NCI-H2196 treated with DMSO at 0.1 percent for 48 hours (cell line): ENCODE results near the gene KRTAP5-4.
"Not testable (repeated sequence)": the region's sequence is repeated elsewhere in the genome, so short reads cannot be mapped to it uniquely, and the experiment has no call there.

Experiments used
- DNase-seq: peaks from one replicate; lab custom pipeline; 2025; ENCODE audit not compliant: unreplicated experiment; lab: John Stamatoyannopoulos, UW

The KRTAP5-4 gene

GRCh38 chr11:1637628-1638027 lies 15.7 kb upstream of the KRTAP5-4 start:
- DNase-seq = no peak

GRCh38 chr11:1636291-1636950 lies 14.5 kb upstream of the KRTAP5-4 start:
- DNase-seq = no peak

GRCh38 chr11:1633864-1634263 lies 11.9 kb upstream of the KRTAP5-4 start:
- DNase-seq = no peak

- no peak for DNase-seq
Measured at GRCh38 chr11:1632053-1632714, 10.2 kb upstream of the KRTAP5-4 start.

GRCh38 chr11:1631066-1631568 lies 9.2 kb upstream of the KRTAP5-4 start:
- DNase-seq = no peak

GRCh38 chr11:1630271-1630670 lies 8.3 kb upstream of the KRTAP5-4 start:
- no peak for DNase-seq

- no peak for DNase-seq
Measured at GRCh38 chr11:1629326-1630185, 7.6 kb upstream of the KRTAP5-4 start, which contains the start of gene KRTAP5-5. Gene KRTAP5-5 (plus strand): TSS chr11:1629775. CDS start chr11:1629841, 66 bp downstream.

- no peak for DNase-seq
Measured at GRCh38 chr11:1628506-1629325, 6.8 kb upstream of the KRTAP5-4 start.

- DNase-seq = no peak
Measured at GRCh38 chr11:1625541-1625940, 3.6 kb upstream of the KRTAP5-4 start.

GRCh38 chr11:1624621-1625020 lies 2.7 kb upstream of the KRTAP5-4 start:
- DNase-seq = no peak

GRCh38 chr11:1623716-1624115 lies 1.8 kb upstream of the KRTAP5-4 start:
- no peak for DNase-seq

- DNase-seq = no peak
Measured at GRCh38 chr11:1619449-1619848, 2.5 kb downstream of the KRTAP5-4 start.

- DNase-seq = no peak
Measured at GRCh38 chr11:1618231-1618630, 3.7 kb downstream of the KRTAP5-4 start.

- no peak for DNase-seq
Measured at GRCh38 chr11:1608363-1608762, 13.6 kb downstream of the KRTAP5-4 start, which contains the start of gene KRTAP5-3. Gene KRTAP5-3 (minus strand): TSS chr11:1608463. CDS start chr11:1608385, 78 bp downstream.

- not testable (repeated sequence) for DNase-seq
Measured at GRCh38 chr11:1607901-1608300, 14.0 kb downstream of the KRTAP5-4 start.

- not testable (repeated sequence) for DNase-seq
Measured at GRCh38 chr11:1607156-1607845, 14.6 kb downstream of the KRTAP5-4 start.

- DNase-seq = not testable (repeated sequence)
Measured at GRCh38 chr11:1605923-1606322, 16.0 kb downstream of the KRTAP5-4 start.

- no peak for DNase-seq
Measured at GRCh38 chr11:1604711-1605110, 17.2 kb downstream of the KRTAP5-4 start.

- no peak for DNase-seq
Measured at GRCh38 chr11:1604181-1604580, 17.8 kb downstream of the KRTAP5-4 start.

GRCh38 chr11:1603629-1604028 lies 18.3 kb downstream of the KRTAP5-4 start:
- DNase-seq = no peak
